GM12878 (cell line): ENCODE measurements around the gene DGCR8. TPM values are rescaled to one million over a fixed set of nuclear protein-coding genes. Genes with fewer than 3 reads are reported as not detected.

Experiments used
- ATAC-seq: fragments of 200-7000 bp; cut with Tn5 transposase; 3 replicates; pipeline ENCODE4 v1.9.1; 2020; ENCODE audit warnings: mild to moderate bottlenecking, moderate library complexity
- BruUV-seq: library from RNA; stranded (reverse); fragments of 400-500 nt; replicated peaks from 2 replicates; lab custom pipeline; 2021; lab: Mats Ljungman, UMichigan
- CTCF ChIA-PET: fragments of 300-600 bp; sonication (Branson Sonifier 250); formaldehyde crosslinking; extraction: SDS; loops from one replicate; lab custom pipeline; 2021; ENCODE audit warnings: inconsistent platforms; lab: Yijun Ruan, JAX
- POLR2A ChIA-PET: fragments of 350-600 bp; formaldehyde crosslinking; extraction: SDS; loops from one replicate; lab custom pipeline; 2021; ENCODE audit warnings: inconsistent platforms; lab: Charles Lee
- RAD21 ChIA-PET: fragments of 300-600 bp; sonication (Branson Sonifier 250); formaldehyde crosslinking; loops from one replicate; lab custom pipeline; 2023; ENCODE audit warnings: antibody characterized with exemption; ENCODE audit not compliant: unreplicated experiment; lab: Charles Lee
- SMC1A ChIA-PET: fragments of 300-600 bp; sonication (Branson Sonifier 250); formaldehyde crosslinking; loops from one replicate; lab custom pipeline; 2023; ENCODE audit not compliant: unreplicated experiment, uncharacterized antibody; lab: Charles Lee
- DNase-seq: peaks from one replicate; pipeline ENCODE4 v3.0.0-alpha.2; 2011; ENCODE audit warnings: low read depth, low spot score
- FAIRE-seq: peaks from 3 replicates; lab custom pipeline; 2011; peaks lifted over from hg19 to GRCh38; lab: Jason Lieb, UNC
- H2AFZ ChIP-seq: 2 replicates; pipeline ENCODE4 v1.6.0; 2011; ENCODE audit warnings: low read depth, low read length, control low read depth; ENCODE audit not compliant: control insufficient read depth
- H3K27ac ChIP-seq: 2 replicates; pipeline ENCODE4 v1.5.1; 2011; ENCODE audit warnings: control low read depth; ENCODE audit not compliant: control insufficient read depth, insufficient read depth
- H3K27me3 ChIP-seq, 2 experiments: replicated peaks in 1 of 2; 2 replicates each; pipeline versions ENCODE4 v1.6.0 to v1.6.1; 2011; ENCODE audit warnings: low read length in 1 of 2; ENCODE audit not compliant: control insufficient read depth in 2 of 2, insufficient read depth in 2 of 2
- H3K36me3 ChIP-seq, 2 experiments: 2 replicates each; pipeline ENCODE4 v1.5.1; 2011; ENCODE audit warnings: low read length in 1 of 2; ENCODE audit not compliant: control insufficient read depth in 2 of 2, insufficient read depth in 2 of 2
- H3K4me1 ChIP-seq: 2 replicates; pipeline ENCODE4 v1.6.1; 2011; ENCODE audit warnings: mild to moderate bottlenecking, low read length, moderate library complexity, mixed read lengths; ENCODE audit not compliant: control insufficient read depth, insufficient read depth
- H3K4me2 ChIP-seq: 2 replicates; pipeline ENCODE4 v1.6.0; 2011; ENCODE audit warnings: control low read depth; ENCODE audit not compliant: control insufficient read depth, insufficient read depth
- H3K4me3 ChIP-seq: fragments of 200-600 bp; sonication (generic); 2 replicates; pipeline ENCODE4 v1.5.1; 2016
- H3K79me2 ChIP-seq: 2 replicates; pipeline ENCODE4 v1.6.0; 2011; ENCODE audit warnings: low read length; ENCODE audit not compliant: control insufficient read depth, insufficient read depth
- H3K9ac ChIP-seq: 2 replicates; pipeline ENCODE4 v1.8.0; 2011; ENCODE audit warnings: low read length, control low read depth, mixed read lengths; ENCODE audit not compliant: control insufficient read depth, insufficient read depth
- H3K9me3 ChIP-seq: replicated peaks from 3 replicates; pipeline ENCODE4 v1.5.1; 2011; ENCODE audit warnings: mild to moderate bottlenecking, low read length; ENCODE audit not compliant: control insufficient read depth, insufficient read depth
- H4K20me1 ChIP-seq: 2 replicates; pipeline ENCODE4 v1.6.0; 2011; ENCODE audit not compliant: control insufficient read depth, insufficient read depth
- BRCA1 ChIP-seq: IDR thresholded peaks from 2 replicates; pipeline ENCODE4 v1.6.1; 2011; ENCODE audit warnings: low read depth, low read length, improper control_type of control experiment
- CREM ChIP-seq: IDR thresholded peaks from 2 replicates; pipeline ENCODE4 v1.6.1; 2014; ENCODE audit warnings: antibody characterized with exemption, low read depth
- EGR1 ChIP-seq, 2 experiments: IDR thresholded peaks; 1 replicate in 1 of 2; 2 replicates in 1 of 2; pipeline ENCODE4 v1.6.1; 2011 to 2012; ENCODE audit warnings: low read depth in 2 of 2, low read length in 2 of 2, borderline replicate concordance in 1 of 2, mild to moderate bottlenecking in 1 of 2, moderate library complexity in 1 of 2
- KLF5 ChIP-seq: fragments of 450-650 bp; IDR thresholded peaks from 2 replicates; pipeline ENCODE4 v1.6.1; 2014; ENCODE audit warnings: mild to moderate bottlenecking; ENCODE audit not compliant: partially characterized antibody
- NFIC ChIP-seq: IDR thresholded peaks from 2 replicates; pipeline ENCODE4 v1.6.1; 2012; ENCODE audit warnings: low read depth, mild to moderate bottlenecking, inconsistent platforms, low read length, moderate library complexity
- NFXL1 ChIP-seq: fragments of 450-650 bp; IDR thresholded peaks from 2 replicates; pipeline ENCODE4 v1.6.1; 2017; ENCODE audit warnings: antibody characterized with exemption, mild to moderate bottlenecking, borderline replicate concordance
- TARDBP ChIP-seq: IDR thresholded peaks from 2 replicates; pipeline ENCODE4 v1.6.1; 2016; ENCODE audit warnings: borderline replicate concordance
- ZBTB40 ChIP-seq: fragments of 450-650 bp; IDR thresholded peaks from 2 replicates; pipeline ENCODE4 v1.6.1; 2016; ENCODE audit warnings: mild to moderate bottlenecking, moderate library complexity, borderline replicate concordance
- ZNF217 ChIP-seq: fragments of 450-650 bp; IDR thresholded peaks from 2 replicates; pipeline ENCODE4 v1.6.1; 2017; ENCODE audit warnings: antibody characterized with exemption, mild to moderate bottlenecking
- ZNF274 ChIP-seq: IDR thresholded peaks from one replicate; pipeline ENCODE4 v1.8.0; 2011; ENCODE audit not compliant: insufficient read length, insufficient read depth
- WGBS: methylation state at CpG from one replicate; pipeline ENCODE4 v1.1.6; 2016; ENCODE audit warnings: low lambda C conversion rate; ENCODE audit not compliant: insufficient replicate concordance, insufficient coverage; ENCODE audit errors: missing lambda C conversion rate; 5-methylcytosine and 5-hydroxymethylcytosine counted together
- in situ Hi-C: fragments of 300-500 bp; cut with MboI; formaldehyde crosslinking; loops from 9 replicates; pipeline ENCODE4 v1.14.3; 2018; ENCODE audit warnings: mixed read lengths
- intact Hi-C: fragments of 100-400 bp; cut with micrococcal nuclease; formaldehyde crosslinking; loops from one replicate; pipeline ENCODE4 v1.14.2; 2022; ENCODE audit not compliant: unreplicated experiment
- polyA plus RNA-seq, 11 experiments: library from polyadenylated mRNA; depleted of rRNA in 4 of 11; unstranded in 6 of 11; stranded (reverse) in 5 of 11; fragments of >200 nt; fragmentation: Nextera tagmentation in 4 of 11; fragmentation: Illumina TruSeq in 1 of 11; extraction: Ambion mirVana in 4 of 11; extraction: Trizol in 1 of 11; gene quantifications; 1 replicate in 1 of 11; 2 replicates in 10 of 11; pipeline versions ENCODE4 v1.2.1 to v1.2.3, GENCODE V29; 2011 to 2016; ENCODE audit warnings: inconsistent platforms in 2 of 11, missing spikeins in 2 of 11, low read depth in 1 of 11
- total RNA-seq, 4 experiments: library from RNA; depleted of rRNA in 3 of 4; stranded (reverse); fragments of >200 nt in 3 of 4; fragmentation: Illumina TruSeq in 1 of 4; extraction: Trizol in 1 of 4; gene quantifications; 2 replicates each; pipeline versions ENCODE4 v1.2.1 to v1.2.3, GENCODE V29; 2013 to 2021
- TF ChIP-seq, protein P1 (sequence below): fragments of 450-650 bp; formaldehyde crosslinking; IDR thresholded peaks from 2 replicates; pipeline ENCODE4 v1.5.0; 2022; ENCODE audit warnings: mild to moderate bottlenecking, missing genetic modification characterization
- TF ChIP-seq, protein P2 (sequence below): fragments of 450-650 bp; IDR thresholded peaks from 2 replicates; pipeline ENCODE4 v1.6.1; 2017; ENCODE audit warnings: borderline replicate concordance

Gene DGCR8
- total and polyA plus RNA-seq, 10 of the 15 experiments (the other 5 are each of a cell fraction or from before 2014, with no cell fraction given) = 1.2 to 35.1 (median 17.2) TPM

- no peaks in the 10 kb centered on the region for H3K4me1 ChIP-seq
- H3K79me2 ChIP-seq = no peaks in the 10 kb centered on the region
- no TSS peak for BruUV-seq
- no peaks in the 10 kb centered on the region for H4K20me1 ChIP-seq
- ChIA-PET CTCF (interaction anchor here (1.1 kb wide), 1 partner anchor 75 kb away, joined by 3 read pairs; no protein-coding TSS in a partner anchor), POLR2A (interaction anchor here (0.8 kb wide), 1 partner anchor 10 kb away, joined by 3 read pairs; no protein-coding TSS in a partner anchor), RAD21 (no interaction called here), SMC1A (no interaction called here)
- ATAC-seq = no peak
- WGBS = 100% methylated on average over 2 of the region's 2 CpGs
- FAIRE-seq = no peak
- H3K36me3 ChIP-seq = peaks cover 27 to 28% of the 10 kb centered on the region in 2 experiments
- no peak for DNase-seq
- no peak overlapping the region for H2AFZ ChIP-seq
- H3K27ac ChIP-seq = no peak overlapping the region
- no peak overlapping the region for H3K9ac ChIP-seq
- H3K4me3 ChIP-seq = no peak overlapping the region
- no peak overlapping the region for H3K4me2 ChIP-seq
- H3K9me3 ChIP-seq = no peaks in the 10 kb centered on the region
- H3K27me3 ChIP-seq = no peaks in the 10 kb centered on the region
- in situ Hi-C loops (no loop called here), intact Hi-C loops (no loop called here)
- TF ChIP-seq, protein P1, sequence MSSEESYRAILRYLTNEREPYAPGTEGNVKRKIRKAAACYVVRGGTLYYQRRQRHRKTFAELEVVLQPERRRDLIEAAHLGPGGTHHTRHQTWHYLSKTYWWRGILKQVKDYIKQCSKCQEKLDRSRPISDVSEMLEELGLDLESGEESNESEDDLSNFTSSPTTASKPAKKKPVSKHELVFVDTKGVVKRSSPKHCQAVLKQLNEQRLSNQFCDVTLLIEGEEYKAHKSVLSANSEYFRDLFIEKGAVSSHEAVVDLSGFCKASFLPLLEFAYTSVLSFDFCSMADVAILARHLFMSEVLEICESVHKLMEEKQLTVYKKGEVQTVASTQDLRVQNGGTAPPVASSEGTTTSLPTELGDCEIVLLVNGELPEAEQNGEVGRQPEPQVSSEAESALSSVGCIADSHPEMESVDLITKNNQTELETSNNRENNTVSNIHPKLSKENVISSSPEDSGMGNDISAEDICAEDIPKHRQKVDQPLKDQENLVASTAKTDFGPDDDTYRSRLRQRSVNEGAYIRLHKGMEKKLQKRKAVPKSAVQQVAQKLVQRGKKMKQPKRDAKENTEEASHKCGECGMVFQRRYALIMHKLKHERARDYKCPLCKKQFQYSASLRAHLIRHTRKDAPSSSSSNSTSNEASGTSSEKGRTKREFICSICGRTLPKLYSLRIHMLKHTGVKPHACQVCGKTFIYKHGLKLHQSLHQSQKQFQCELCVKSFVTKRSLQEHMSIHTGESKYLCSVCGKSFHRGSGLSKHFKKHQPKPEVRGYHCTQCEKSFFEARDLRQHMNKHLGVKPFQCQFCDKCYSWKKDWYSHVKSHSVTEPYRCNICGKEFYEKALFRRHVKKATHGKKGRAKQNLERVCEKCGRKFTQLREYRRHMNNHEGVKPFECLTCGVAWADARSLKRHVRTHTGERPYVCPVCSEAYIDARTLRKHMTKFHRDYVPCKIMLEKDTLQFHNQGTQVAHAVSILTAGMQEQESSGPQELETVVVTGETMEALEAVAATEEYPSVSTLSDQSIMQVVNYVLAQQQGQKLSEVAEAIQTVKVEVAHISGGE (CRISPR knock-in tag) = no peak
- TF ChIP-seq CREM (no peak), ZNF274 (no peak), NFXL1 (no peak), TARDBP (no peak), EGR1 (IDR thresholded peaks at IDR 0.05; ENCODE audit: borderline replicate concordance in 1 of 2, low read depth in 2 of 2, low read length in 2 of 2) (no peak), NFIC (no peak), ZBTB40 (no peak), BRCA1 (no peak), KLF5 (no peak), ZNF217 (no peak)
- TF ChIP-seq, protein P2, sequence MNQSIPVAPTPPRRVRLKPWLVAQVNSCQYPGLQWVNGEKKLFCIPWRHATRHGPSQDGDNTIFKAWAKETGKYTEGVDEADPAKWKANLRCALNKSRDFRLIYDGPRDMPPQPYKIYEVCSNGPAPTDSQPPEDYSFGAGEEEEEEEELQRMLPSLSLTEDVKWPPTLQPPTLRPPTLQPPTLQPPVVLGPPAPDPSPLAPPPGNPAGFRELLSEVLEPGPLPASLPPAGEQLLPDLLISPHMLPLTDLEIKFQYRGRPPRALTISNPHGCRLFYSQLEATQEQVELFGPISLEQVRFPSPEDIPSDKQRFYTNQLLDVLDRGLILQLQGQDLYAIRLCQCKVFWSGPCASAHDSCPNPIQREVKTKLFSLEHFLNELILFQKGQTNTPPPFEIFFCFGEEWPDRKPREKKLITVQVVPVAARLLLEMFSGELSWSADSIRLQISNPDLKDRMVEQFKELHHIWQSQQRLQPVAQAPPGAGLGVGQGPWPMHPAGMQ = no peak
These were observed 16.8 kb downstream of the DGCR8 start for GRCh38 chr22:20096574-20097420.
